A673 (cell line): Measurements from ENCODE around the gene ADGRG2.

Source experiments
- CTCF ChIP-seq: fragments of 300-800, 200-600 bp; sonication (generic); conservative IDR thresholded peaks from 2 replicates; pipeline ENCODE4 v1.5.1; 2017; ENCODE audit warnings: low read depth, mild to moderate bottlenecking, antibody characterized with exemption, low read length, moderate library complexity, mixed read lengths
- EZH2 ChIP-seq: fragments of 200-600 bp; sonication (generic); IDR thresholded peaks from 2 replicates; pipeline ENCODE4 v1.6.1; 2017; ENCODE audit warnings: borderline replicate concordance, low read depth, mild to moderate bottlenecking, mixed read lengths, antibody characterized with exemption, low read length; ENCODE audit not compliant: poor library complexity, severe bottlenecking

- TF ChIP-seq CTCF (no peak), EZH2 (no peak)
Measured at GRCh38 chrX:19137067-19137466, 14.8 kb upstream of the ADGRG2 start.
